ENCODE measurements around the gene TRPC4AP. TPM values are rescaled to one million over a fixed set of nuclear protein-coding genes. Genes with fewer than 3 reads are reported as not detected.

TRPC4AP gene
- total RNA-seq, 3 donors from 2014 or later (not counting 1 experiment from before 2014, with no cell fraction given) = 72.3 to 79.0 (median 74.4) TPM

GRCh38 chr20:35106827-35107380, 14.3 kb upstream of the TRPC4AP start:
- no peak overlapping the region for H3K27ac Mint-ChIP-seq
- H3K4me1 Mint-ChIP-seq = no peaks in the 10 kb centered on the region
- Histone ChIP-seq H3K4me1 (ENCODE audit: control insufficient read depth, insufficient read depth, low read length) (no peaks in the 10 kb centered on the region), H3K36me3 (ENCODE audit: control insufficient read depth, insufficient read depth, low read length) (peaks cover 4% of the 10 kb centered on the region), H3K27me3 (ENCODE audit: control insufficient read depth, insufficient read depth, low read length) (no peaks in the 10 kb centered on the region), H3K27ac (ENCODE audit: low read length) (no peak overlapping the region), H3K4me3 (ENCODE audit: low read length) (no peak overlapping the region), H3K9me3 (ENCODE audit: control insufficient read depth, insufficient read depth, low read length) (no peaks in the 10 kb centered on the region)
- H3K36me3 Mint-ChIP-seq = no peaks in the 10 kb centered on the region
- no peaks in the 10 kb centered on the region for H3K9me3 Mint-ChIP-seq
- DNase-seq (no peak), ATAC-seq (no peak)
- no peak overlapping the region for H3K4me3 Mint-ChIP-seq
- intact Hi-C loops (cut with micrococcal nuclease) = no loop called here
- H3K27me3 Mint-ChIP-seq (ENCODE audit: low read depth in 2 of 2) = no peaks in the 10 kb centered on the region
- no CpG with 5 or more reads among the region's 1 CpG for WGBS (ENCODE audit: insufficient coverage)
- no peak for TF ChIP-seq CTCF (IDR thresholded peaks at IDR 0.05)

GRCh38 chr20:35104685-35105295, 12.2 kb upstream of the TRPC4AP start:
- H3K27ac ChIP-seq (ENCODE audit: low read length) = no peak overlapping the region
- H3K4me3 ChIP-seq (ENCODE audit: low read length) = no peak overlapping the region
- no peaks in the 10 kb centered on the region for H3K4me1 ChIP-seq (ENCODE audit: control insufficient read depth, insufficient read depth, low read length)
- no peak overlapping the region for H3K27ac Mint-ChIP-seq
- no peaks in the 10 kb centered on the region for H3K4me1 Mint-ChIP-seq
- intact Hi-C loops (cut with micrococcal nuclease) = no loop called here
- DNase-seq = no peak
- no peaks in the 10 kb centered on the region for H3K36me3 Mint-ChIP-seq
- H3K9me3 Mint-ChIP-seq = no peaks in the 10 kb centered on the region
- no peaks in the 10 kb centered on the region for H3K27me3 Mint-ChIP-seq (ENCODE audit: low read depth in 2 of 2)
- H3K9me3 ChIP-seq (ENCODE audit: control insufficient read depth, insufficient read depth, low read length) = no peaks in the 10 kb centered on the region
- no CpG with 5 or more reads among the region's 3 CpGs for WGBS (ENCODE audit: insufficient coverage)
- ATAC-seq = no peak
- no peak overlapping the region for H3K4me3 Mint-ChIP-seq
- TF ChIP-seq CTCF (IDR thresholded peaks at IDR 0.05) = no peak
- peaks cover 4% of the 10 kb centered on the region for H3K36me3 ChIP-seq (ENCODE audit: control insufficient read depth, insufficient read depth, low read length)
- no peaks in the 10 kb centered on the region for H3K27me3 ChIP-seq (ENCODE audit: control insufficient read depth, insufficient read depth, low read length)

GRCh38 chr20:35101620-35102019, 9.0 kb upstream of the TRPC4AP start:
- no peak for DNase-seq
- Mint-ChIP-seq H3K4me1 (no peaks in the 10 kb centered on the region), H3K36me3 (no peaks in the 10 kb centered on the region), H3K27ac (no peak overlapping the region), H3K27me3 (ENCODE audit: low read depth in 2 of 2) (no peaks in the 10 kb centered on the region), H3K4me3 (no peak overlapping the region), H3K9me3 (no peaks in the 10 kb centered on the region)
- intact Hi-C loops (cut with micrococcal nuclease) = no loop called here
- H3K4me1 ChIP-seq (ENCODE audit: control insufficient read depth, insufficient read depth, low read length) = no peaks in the 10 kb centered on the region
- TF ChIP-seq CTCF (IDR thresholded peaks at IDR 0.05) = no peak
- H3K27me3 ChIP-seq (ENCODE audit: control insufficient read depth, insufficient read depth, low read length) = no peaks in the 10 kb centered on the region
- H3K9me3 ChIP-seq (ENCODE audit: control insufficient read depth, insufficient read depth, low read length) = no peaks in the 10 kb centered on the region
- H3K4me3 ChIP-seq (ENCODE audit: low read length) = no peak overlapping the region
- ATAC-seq = no peak
- H3K27ac ChIP-seq (ENCODE audit: low read length) = no peak overlapping the region
- WGBS (ENCODE audit: insufficient coverage) = 91% methylated on average over 7 of the region's 8 CpGs
- no peaks in the 10 kb centered on the region for H3K36me3 ChIP-seq (ENCODE audit: control insufficient read depth, insufficient read depth, low read length)
